SK-N-MC (cell line): ENCODE results near the gene KHDC3L.

Experiments used
- EZH2 ChIP-seq: fragments of 200-600 bp; sonication (generic); IDR thresholded peaks from one replicate; pipeline ENCODE4 v1.6.1; 2017; ENCODE audit warnings: antibody characterized with exemption
- FOXP2 ChIP-seq: optimal IDR thresholded peaks from 2 replicates; pipeline ENCODE3; 2011; ENCODE audit warnings: mild to moderate bottlenecking, moderate library complexity; ENCODE audit not compliant: insufficient read depth; ENCODE audit errors: extremely low read length, control extremely low read depth
- POLR2AphosphoS5 ChIP-seq: IDR thresholded peaks from 2 replicates; pipeline ENCODE4 v1.6.1; 2012; ENCODE audit warnings: mild to moderate bottlenecking, low read depth, low read length, borderline replicate concordance

- no peak for TF ChIP-seq POLR2AphosphoS5
- TF ChIP-seq EZH2: no peak
- TF ChIP-seq FOXP2: no peak
Observed at GRCh38 chr6:73339340-73339739, 23.1 kb upstream of the KHDC3L start.
